Measurements from ENCODE around the gene NIM1K. TPM values are rescaled to one million over a fixed set of nuclear protein-coding genes. Genes with fewer than 3 reads are reported as not detected.

NIM1K gene
- total RNA-seq, 3 donors from 2014 or later (not counting 1 experiment from before 2014, with no cell fraction given): 0.28 to 0.40 (median 0.36) TPM

- no peak overlapping the region for H3K4me3 ChIP-seq (ENCODE audit: low read length)
- intact Hi-C loops (cut with micrococcal nuclease): no loop called here
Observed at GRCh38 chr5:43202380-43202779, 10.4 kb downstream of the NIM1K start.

GRCh38 chr5:43203373-43203772 is 11.3 kb downstream of the NIM1K start:
- Mint-ChIP-seq H3K36me3 (no peaks in the 10 kb centered on the region), H3K4me3 (no peak overlapping the region), H3K27me3 (ENCODE audit: low read depth in 2 of 2) (peaks cover 8 to 11% of the 10 kb centered on the region in 2 donors), H3K27ac (no peak overlapping the region), H3K9me3 (peaks cover 0 to 2% of the 10 kb centered on the region in 2 donors), H3K4me1 (no peaks in the 10 kb centered on the region)
- no peak for TF ChIP-seq CTCF (IDR thresholded peaks at IDR 0.05)
- DNase-seq (no peak), ATAC-seq (no peak)
- no peaks in the 10 kb centered on the region for H3K9me3 ChIP-seq (ENCODE audit: control insufficient read depth, insufficient read depth, low read length)
- intact Hi-C loops (cut with micrococcal nuclease): no loop called here
- 90% methylated on average over 4 of the region's 5 CpGs for WGBS (ENCODE audit: insufficient coverage)
- no peaks in the 10 kb centered on the region for H3K4me1 ChIP-seq (ENCODE audit: control insufficient read depth, insufficient read depth, low read length)
- H3K27ac ChIP-seq (ENCODE audit: low read length): no peak overlapping the region
- H3K27me3 ChIP-seq (ENCODE audit: control insufficient read depth, insufficient read depth, low read length): no peaks in the 10 kb centered on the region
- no peak overlapping the region for H3K4me3 ChIP-seq (ENCODE audit: low read length)
- H3K36me3 ChIP-seq (ENCODE audit: control insufficient read depth, insufficient read depth, low read length): no peaks in the 10 kb centered on the region

More at GRCh38 chr5:43202380-43202779, 10.4 kb downstream of the NIM1K start:
- no peak for TF ChIP-seq CTCF (IDR thresholded peaks at IDR 0.05)
- 81% methylated on average over 4 of the region's 5 CpGs for WGBS (ENCODE audit: insufficient coverage)
- Mint-ChIP-seq H3K27ac (no peak overlapping the region), H3K4me3 (no peak overlapping the region), H3K36me3 (no peaks in the 10 kb centered on the region), H3K27me3 (ENCODE audit: low read depth in 2 of 2) (peaks cover 0 to 6% of the 10 kb centered on the region in 2 donors), H3K4me1 (no peaks in the 10 kb centered on the region), H3K9me3 (peaks cover 0 to 2% of the 10 kb centered on the region in 2 donors)
- DNase-seq (no peak), ATAC-seq (no peak)
- H3K4me1 ChIP-seq (ENCODE audit: control insufficient read depth, insufficient read depth, low read length): no peaks in the 10 kb centered on the region
- no peaks in the 10 kb centered on the region for H3K27me3 ChIP-seq (ENCODE audit: control insufficient read depth, insufficient read depth, low read length)
- no peak overlapping the region for H3K27ac ChIP-seq (ENCODE audit: low read length)
- no peaks in the 10 kb centered on the region for H3K9me3 ChIP-seq (ENCODE audit: control insufficient read depth, insufficient read depth, low read length)
- H3K36me3 ChIP-seq (ENCODE audit: control insufficient read depth, insufficient read depth, low read length): no peaks in the 10 kb centered on the region

- no peak overlapping the region for H3K4me3 ChIP-seq (ENCODE audit: low read length)
- Mint-ChIP-seq H3K27me3 (ENCODE audit: low read depth in 2 of 2) (peaks cover 11 to 15% of the 10 kb centered on the region in 2 donors), H3K4me3 (no peak overlapping the region), H3K4me1 (no peaks in the 10 kb centered on the region), H3K9me3 (peaks cover 0 to 2% of the 10 kb centered on the region in 2 donors), H3K27ac (no peak overlapping the region), H3K36me3 (no peaks in the 10 kb centered on the region)
- intact Hi-C loops (cut with micrococcal nuclease): no loop called here
- no peaks in the 10 kb centered on the region for H3K27me3 ChIP-seq (ENCODE audit: control insufficient read depth, insufficient read depth, low read length)
- H3K36me3 ChIP-seq (ENCODE audit: control insufficient read depth, insufficient read depth, low read length): no peaks in the 10 kb centered on the region
- no peaks in the 10 kb centered on the region for H3K4me1 ChIP-seq (ENCODE audit: control insufficient read depth, insufficient read depth, low read length)
- no peak overlapping the region for H3K27ac ChIP-seq (ENCODE audit: low read length)
- ATAC-seq (no peak), DNase-seq (no peak)
- TF ChIP-seq CTCF (IDR thresholded peaks at IDR 0.05): no peak
- no peaks in the 10 kb centered on the region for H3K9me3 ChIP-seq (ENCODE audit: control insufficient read depth, insufficient read depth, low read length)
- 91% methylated on average over 2 of the region's 2 CpGs for WGBS (ENCODE audit: insufficient coverage)
Observed at GRCh38 chr5:43204958-43205357, 12.9 kb downstream of the NIM1K start.

GRCh38 chr5:43207601-43208000 is 15.6 kb downstream of the NIM1K start:
- ATAC-seq (no peak), DNase-seq (no peak)
- H3K36me3 ChIP-seq (ENCODE audit: control insufficient read depth, insufficient read depth, low read length): no peaks in the 10 kb centered on the region
- TF ChIP-seq CTCF (IDR thresholded peaks at IDR 0.05): no peak
- H3K27ac ChIP-seq (ENCODE audit: low read length): no peak overlapping the region
- intact Hi-C loops (cut with micrococcal nuclease): no loop called here
- no peaks in the 10 kb centered on the region for H3K36me3 Mint-ChIP-seq
- no peaks in the 10 kb centered on the region for H3K4me1 ChIP-seq (ENCODE audit: control insufficient read depth, insufficient read depth, low read length)
- no peak overlapping the region for H3K27ac Mint-ChIP-seq
- H3K9me3 Mint-ChIP-seq: no peaks in the 10 kb centered on the region
- H3K27me3 Mint-ChIP-seq (ENCODE audit: low read depth in 2 of 2): peaks cover 16 to 36% of the 10 kb centered on the region in 2 donors
- no peak overlapping the region for H3K4me3 ChIP-seq (ENCODE audit: low read length)
- no peak overlapping the region for H3K4me3 Mint-ChIP-seq
- H3K4me1 Mint-ChIP-seq: no peaks in the 10 kb centered on the region
- H3K27me3 ChIP-seq (ENCODE audit: control insufficient read depth, insufficient read depth, low read length): no peaks in the 10 kb centered on the region
- H3K9me3 ChIP-seq (ENCODE audit: control insufficient read depth, insufficient read depth, low read length): no peaks in the 10 kb centered on the region
- WGBS (ENCODE audit: insufficient coverage): 88% methylated on average over 3 of the region's 4 CpGs

Measured in natural killer cell (primary cell).